ENCODE data around the gene PAFAH1B2.
A peak's percentile ranks its signal among the peaks of the same experiment; 100 is the strongest.
"Not testable (repeated sequence)": the region's sequence is repeated elsewhere in the genome, so short reads cannot be mapped to it uniquely, and the experiment has no call there.

The PAFAH1B2 gene, protein sequence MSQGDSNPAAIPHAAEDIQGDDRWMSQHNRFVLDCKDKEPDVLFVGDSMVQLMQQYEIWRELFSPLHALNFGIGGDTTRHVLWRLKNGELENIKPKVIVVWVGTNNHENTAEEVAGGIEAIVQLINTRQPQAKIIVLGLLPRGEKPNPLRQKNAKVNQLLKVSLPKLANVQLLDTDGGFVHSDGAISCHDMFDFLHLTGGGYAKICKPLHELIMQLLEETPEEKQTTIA

DNA sequence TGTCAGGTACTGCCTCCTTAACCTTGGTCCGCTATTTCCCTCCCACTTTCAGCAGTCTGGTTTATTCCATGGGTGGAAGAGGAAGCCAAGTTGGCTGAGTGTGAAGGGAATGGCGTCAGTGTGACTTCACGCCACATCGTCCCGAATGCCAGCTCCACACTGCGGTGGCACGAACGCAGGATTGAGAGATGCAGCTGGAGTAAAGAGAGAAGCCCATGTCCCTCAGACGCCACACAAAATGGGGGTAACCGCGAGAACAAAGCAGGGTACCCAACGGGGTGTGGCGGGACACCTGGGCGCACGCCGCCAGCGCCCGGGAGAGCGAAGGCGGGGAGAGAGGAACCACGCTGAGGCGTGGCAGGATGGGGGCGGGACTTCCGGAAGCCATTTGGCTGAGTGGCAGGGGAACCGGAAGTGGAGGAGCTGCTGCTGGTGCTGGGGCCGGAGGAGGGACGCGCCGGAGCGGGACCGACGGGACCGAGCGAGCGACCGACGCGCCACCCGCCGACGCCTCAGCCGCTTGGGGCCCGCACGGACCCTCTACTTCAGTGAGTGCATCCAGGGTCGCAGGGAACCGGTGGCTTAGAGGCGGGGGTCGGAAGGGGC lies at the start of gene PAFAH1B2:
PAFAH1B2 (plus strand) TSS at position 417 of the 606 bp plus-strand sequence. CDS start 8,161 bp downstream, outside the sequence.
- peak; percentile 94 for DNase-seq (ENCODE audit: low spot score)

GRCh38 chr11:117094776-117095175 lies 49.3 kb upstream of the PAFAH1B2 start:
- DNase-seq (ENCODE audit: low spot score): peak; percentile 76

DNA sequence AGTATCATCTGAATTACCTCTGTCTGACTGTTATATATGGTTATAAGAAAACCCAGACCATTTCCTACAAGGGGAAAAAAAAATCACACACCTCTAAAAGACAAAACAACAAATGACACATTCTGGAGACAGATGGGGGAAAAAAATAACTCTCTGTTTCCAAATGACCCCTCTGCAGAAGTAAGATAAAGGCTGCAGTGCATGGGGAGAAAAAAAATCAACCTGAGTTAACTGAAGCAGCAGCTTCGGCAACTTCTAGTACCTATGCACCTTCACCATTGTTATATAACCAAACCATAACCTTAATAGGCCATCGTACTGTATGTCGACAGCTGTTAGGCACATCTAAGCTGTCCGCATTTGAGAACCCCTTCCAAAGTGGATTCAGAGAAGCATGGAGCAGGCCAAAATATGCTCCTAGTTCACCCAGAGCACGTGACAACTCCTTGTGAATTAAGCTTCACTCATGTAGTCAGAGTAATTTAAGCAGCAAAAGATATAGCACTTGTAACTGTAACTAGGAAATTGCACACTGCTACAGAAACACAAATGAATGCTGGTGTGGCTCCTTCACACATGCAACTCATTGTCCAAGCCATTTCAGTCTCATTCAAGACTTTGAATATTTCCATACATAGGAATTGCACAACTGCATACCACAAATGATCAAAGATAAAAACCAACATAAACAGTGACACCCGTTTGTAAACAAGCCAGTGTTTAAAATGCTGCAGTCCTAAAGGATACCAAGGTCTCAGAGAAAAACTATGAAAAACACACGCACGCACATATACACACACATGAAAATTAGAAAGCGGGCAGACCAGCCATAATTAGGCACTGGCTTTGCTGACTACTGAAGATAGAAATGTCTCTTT lies 48.6 kb upstream of the PAFAH1B2 start:
- DNase-seq (ENCODE audit: low spot score): peak; percentile 69

- DNase-seq (ENCODE audit: low spot score): peak; percentile 94
Observed at GRCh38 chr11:117096201-117096991, 47.7 kb upstream of the PAFAH1B2 start.

DNA sequence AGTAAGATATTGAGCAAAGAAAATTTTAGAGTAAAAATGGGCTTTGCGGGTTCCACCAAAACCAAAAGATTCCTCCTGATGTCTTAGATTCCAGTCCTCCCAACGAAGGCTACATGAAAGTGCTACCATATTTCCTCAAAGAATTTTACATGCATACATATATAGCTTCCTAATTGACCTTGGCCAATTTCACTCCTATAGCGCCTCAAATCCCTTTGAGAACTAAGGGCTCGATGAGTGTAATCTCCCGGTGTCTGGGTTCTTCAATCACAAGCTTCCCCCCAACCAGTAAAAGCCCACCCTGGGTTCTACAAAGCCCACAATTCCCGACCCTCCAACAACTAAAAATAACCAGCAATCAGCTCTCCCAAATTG lies 47.1 kb upstream of the PAFAH1B2 start:
- peak; percentile 63 for DNase-seq (ENCODE audit: low spot score)

- no peak for DNase-seq (ENCODE audit: low spot score)
Observed at GRCh38 chr11:117097389-117098268, 46.5 kb upstream of the PAFAH1B2 start.

DNA sequence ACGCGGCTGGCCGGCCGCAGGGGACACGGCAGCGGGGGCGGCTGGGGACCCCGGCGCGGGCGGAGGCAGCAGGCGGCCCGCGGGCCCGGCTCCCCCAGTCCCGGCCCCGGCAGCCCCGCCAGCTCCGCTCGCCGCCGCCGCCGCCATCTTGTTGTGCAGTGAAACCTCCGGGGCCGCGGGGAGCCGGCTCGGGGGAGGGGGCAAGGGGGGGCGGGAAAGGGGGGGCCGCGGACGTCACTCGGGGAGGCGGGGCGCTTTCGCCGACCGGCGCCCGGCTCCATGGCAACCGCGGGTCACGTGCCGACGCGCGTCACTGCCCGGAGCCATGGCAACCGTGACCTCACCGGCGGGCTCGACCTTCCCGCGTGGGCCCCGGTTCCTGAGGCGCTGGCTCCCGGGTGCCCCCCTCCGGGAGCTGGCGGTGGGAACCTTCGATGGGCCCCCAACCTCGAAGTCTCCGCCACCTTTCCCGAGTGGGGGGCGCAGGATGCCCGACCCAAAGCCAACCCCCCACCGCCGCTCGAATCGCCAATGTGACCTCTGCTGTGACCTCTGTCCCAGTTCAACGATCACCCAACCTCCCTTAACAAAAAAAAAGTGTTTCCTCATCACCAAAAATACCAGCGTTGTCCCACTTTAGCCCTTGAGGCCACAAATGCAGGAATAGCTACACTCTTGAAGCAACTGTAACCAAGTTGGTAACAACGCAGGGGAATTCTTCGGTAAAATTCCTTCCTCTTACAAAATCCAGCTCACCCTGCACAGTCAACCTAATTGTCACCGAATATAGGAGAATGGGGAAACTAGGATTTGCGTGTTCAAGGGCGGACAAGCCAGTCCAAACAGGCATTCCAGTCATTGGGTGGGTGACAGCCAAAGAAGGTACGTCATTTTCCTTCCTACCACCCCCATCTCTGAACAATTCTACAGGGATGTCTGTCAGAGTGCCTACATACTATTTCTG lies 45.5 kb upstream of the PAFAH1B2 start, which contains the start of gene SIK3:
SIK3 (minus strand) TSS at position 160 of the 964 bp plus-strand sequence; CDS start at position 147, 13 bp downstream.
- DNase-seq (ENCODE audit: low spot score): peak; percentile 88

- DNase-seq (ENCODE audit: low spot score): no peak
Observed at GRCh38 chr11:117099696-117100095, 44.4 kb upstream of the PAFAH1B2 start.

DNA sequence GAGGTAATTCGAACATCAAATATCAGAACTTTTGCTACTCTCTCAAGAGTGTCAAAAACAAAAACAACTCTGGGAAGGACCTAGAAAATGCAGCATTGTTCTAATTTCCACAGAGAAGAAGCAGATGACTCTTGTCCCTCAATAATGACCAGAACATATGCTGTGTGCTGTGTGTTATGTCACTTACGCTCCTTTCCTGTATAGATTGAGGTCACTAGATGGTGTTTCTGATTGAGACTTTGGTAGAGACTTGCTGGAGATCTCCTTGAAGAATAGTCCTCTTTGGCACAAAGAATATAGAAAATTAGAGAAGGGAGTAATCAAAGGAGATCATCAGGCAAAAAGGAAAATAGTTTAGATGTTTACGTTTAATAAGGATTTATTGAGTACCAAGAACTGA lies 43.5 kb upstream of the PAFAH1B2 start:
- no peak for DNase-seq (ENCODE audit: low spot score)

DNA sequence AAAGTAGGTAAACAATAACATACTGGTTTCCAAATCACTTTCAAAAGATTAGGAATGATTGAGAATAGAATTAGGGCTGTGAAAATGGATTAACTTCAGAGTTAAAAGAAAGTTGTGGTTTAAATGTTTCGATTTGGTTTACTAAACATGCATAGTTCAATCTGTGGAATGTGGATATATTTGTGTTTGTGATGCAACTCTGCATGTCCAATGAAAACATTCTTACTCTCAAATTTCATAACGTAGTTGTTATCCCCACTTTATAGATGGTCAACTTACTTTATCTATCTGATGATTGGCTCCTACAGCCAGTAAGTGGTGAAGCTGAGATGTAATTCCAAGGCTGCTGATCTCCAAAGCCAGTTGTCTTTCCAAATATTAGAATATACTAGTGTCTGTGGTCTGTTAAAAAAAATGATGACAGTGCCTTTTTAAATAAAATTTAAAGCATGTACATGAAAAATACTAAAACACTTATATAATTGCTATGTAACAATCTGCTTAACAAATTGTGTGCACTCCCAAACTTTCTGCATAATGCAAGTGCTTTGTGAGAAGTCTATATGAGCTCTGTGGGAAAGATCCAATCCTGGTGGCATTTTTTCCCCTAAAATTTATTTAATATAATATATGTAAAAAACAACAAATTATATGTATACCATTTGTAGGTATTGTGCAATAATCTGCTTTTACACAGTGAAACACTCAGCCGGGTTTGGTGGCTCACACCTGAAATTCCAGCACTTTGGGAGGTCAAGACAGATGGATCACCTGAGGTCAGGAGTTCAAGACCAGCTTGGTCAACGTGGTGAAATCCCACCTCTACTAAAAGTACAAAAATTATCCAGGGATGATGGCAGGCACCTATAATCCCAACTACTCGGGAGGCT lies 36.1 kb upstream of the PAFAH1B2 start:
- no peak for DNase-seq (ENCODE audit: low spot score)

DNA sequence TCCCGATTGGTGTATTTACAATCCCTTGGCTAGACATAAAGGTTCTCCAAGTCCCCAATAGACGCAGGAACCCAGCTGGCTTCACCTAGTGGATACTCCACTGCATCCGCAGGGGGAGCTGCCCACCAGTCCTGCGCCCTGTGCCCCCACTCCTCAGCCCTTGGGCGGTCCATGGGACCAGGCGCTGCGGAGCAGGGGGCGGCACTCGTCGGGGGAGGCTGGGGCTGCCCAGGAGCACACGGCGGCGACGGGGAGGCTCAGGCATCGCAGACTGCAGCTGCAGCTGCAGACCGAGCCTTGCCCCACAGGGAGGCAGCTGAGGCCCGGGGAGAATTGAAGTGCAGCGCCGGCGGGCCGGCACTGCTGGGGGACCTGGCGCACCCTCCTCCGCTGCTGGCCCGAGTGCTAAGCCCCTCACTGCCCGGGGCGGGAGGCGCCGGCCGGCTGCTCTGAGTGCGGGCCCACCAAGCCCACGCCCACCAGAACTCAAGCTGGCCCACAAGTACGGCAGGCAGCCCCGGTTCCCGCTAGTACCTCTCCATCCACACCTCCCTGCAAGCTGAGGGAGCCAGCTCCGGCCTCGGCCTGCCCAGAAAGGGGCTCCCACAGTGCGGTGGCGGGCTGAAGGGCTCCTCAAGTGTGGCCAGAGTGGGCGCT lies 33.7 kb upstream of the PAFAH1B2 start:
- DNase-seq (ENCODE audit: low spot score): no peak

- not testable (repeated sequence) for DNase-seq (ENCODE audit: low spot score)
Observed at GRCh38 chr11:117112497-117112896, 31.6 kb upstream of the PAFAH1B2 start.

- not testable (repeated sequence) for DNase-seq (ENCODE audit: low spot score)
Observed at GRCh38 chr11:117112939-117113338, 31.1 kb upstream of the PAFAH1B2 start.

GRCh38 chr11:117117681-117118080 lies 26.4 kb upstream of the PAFAH1B2 start:
- no peak for DNase-seq (ENCODE audit: low spot score)

GRCh38 chr11:117121176-117121575 lies 22.9 kb upstream of the PAFAH1B2 start:
- DNase-seq (ENCODE audit: low spot score): no peak

DNA sequence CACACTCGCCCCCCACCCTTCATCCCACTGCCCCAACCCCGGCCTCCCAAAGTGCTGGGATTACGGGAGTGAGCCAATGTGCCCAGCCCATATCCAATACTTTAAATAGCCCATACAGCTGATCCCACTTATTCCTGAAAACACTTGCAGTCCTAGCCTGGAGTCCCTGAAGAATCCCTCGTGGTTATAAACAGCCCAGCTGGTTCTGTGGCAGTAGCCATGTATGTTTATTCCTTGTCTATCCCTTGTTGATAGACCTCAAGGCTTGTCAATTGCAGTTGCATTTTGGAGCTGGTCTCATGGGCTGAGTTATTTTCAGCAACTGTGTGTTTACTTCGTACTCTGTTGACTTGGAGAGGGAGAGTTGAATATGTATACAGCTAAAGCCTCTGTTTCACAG lies 21.5 kb upstream of the PAFAH1B2 start:
- no peak for DNase-seq (ENCODE audit: low spot score)

DNA sequence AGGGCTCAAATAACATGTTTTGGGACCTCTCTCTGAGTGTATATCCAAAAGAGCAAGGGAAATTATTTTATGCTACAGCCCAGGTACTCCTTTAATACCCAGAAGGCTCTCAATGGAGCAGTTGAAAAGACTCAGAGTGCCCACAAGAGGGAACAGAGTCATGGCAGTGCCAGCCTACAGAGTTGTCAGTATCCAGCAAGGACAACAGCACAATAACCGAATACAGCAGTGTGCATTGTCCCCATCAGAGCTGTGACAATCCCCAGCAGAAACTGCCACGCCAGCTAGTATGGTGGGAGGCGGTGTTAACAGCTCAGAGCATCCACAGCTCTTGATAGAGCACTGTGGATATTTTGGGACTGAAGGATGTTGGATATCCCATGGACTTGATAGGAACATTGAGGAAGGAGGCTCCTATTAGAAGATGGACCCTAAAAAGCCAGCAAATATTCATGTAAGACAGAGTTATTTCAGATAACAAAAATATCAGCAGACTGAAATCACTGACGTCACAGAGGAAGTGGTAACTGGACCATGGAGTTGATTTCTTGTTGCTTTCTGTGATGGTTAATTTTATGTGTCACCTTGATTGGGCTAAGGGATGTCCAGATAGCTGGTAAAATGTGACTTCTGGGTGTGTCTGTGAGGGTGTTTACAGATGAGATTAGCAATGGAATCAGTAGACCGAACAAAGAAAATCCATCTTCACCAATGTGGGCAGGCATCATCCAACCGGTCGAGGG lies 17.7 kb upstream of the PAFAH1B2 start:
- DNase-seq (ENCODE audit: low spot score): peak; percentile 97

Data from pons (tissue), 1 donor.